ENCODE data around the gene CDSN.

The CDSN gene

DNA sequence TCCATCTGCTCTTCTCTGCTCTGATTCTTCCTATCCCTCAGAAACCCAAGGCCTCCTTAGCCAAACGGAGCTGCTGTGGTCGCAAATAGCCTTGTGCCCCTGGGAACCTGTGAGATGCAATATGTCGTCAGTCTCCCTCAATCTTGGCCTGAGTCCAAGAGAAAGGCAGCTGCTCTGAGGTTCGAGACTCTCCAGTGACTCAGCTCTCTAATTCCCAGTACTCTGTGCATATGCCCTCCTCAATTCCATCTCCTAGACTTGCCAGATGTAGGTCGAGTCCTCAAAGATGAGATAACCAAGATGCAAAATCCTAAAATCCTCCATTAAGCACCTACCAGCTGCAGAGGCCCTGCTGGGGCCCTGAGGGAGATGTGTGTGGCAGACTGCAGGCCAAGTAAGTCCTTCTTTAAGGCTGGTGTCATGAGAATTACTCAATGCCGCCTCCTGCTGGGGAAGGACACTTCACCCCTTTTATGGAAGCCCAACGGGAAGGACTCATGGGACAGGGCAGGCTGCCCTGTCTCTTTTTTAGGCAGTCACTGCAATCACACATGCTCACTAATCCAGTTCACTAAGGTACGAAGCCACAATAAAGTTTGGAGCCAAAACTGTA lies 36.4 kb downstream of the CDSN start:
- DNase-seq (ENCODE audit: low read depth), result peak; percentile 90
- TF ChIP-seq, protein P1, sequence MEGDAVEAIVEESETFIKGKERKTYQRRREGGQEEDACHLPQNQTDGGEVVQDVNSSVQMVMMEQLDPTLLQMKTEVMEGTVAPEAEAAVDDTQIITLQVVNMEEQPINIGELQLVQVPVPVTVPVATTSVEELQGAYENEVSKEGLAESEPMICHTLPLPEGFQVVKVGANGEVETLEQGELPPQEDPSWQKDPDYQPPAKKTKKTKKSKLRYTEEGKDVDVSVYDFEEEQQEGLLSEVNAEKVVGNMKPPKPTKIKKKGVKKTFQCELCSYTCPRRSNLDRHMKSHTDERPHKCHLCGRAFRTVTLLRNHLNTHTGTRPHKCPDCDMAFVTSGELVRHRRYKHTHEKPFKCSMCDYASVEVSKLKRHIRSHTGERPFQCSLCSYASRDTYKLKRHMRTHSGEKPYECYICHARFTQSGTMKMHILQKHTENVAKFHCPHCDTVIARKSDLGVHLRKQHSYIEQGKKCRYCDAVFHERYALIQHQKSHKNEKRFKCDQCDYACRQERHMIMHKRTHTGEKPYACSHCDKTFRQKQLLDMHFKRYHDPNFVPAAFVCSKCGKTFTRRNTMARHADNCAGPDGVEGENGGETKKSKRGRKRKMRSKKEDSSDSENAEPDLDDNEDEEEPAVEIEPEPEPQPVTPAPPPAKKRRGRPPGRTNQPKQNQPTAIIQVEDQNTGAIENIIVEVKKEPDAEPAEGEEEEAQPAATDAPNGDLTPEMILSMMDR (conservative IDR thresholded peaks at IDR 0.05; ENCODE audit: low read depth, low read length), result peak; percentile 63
- no peak overlapping the region for H3K4me3 ChIP-seq (ENCODE audit: low read depth, low read length)

DNA sequence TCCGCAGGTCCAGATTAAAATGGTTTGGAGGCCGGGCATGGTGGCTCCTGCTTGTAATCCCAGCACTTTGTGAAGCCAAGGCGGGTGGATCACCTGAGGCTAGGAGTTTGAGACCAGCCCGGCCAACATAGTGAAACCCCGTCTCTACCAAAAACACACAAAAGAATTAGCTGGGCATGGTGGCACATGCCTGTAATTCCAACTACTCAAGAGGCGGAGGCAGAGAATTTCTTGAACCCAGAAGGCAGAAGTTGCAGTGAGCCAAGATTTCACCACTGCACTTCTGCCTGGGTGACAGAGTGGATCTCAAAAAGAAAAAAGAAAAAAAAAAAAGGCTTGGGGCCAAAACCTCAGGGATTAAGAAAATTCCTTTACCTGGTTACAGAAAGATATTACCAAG lies 38.4 kb downstream of the CDSN start:
- TF ChIP-seq, protein P1 (conservative IDR thresholded peaks at IDR 0.05; ENCODE audit: low read depth, low read length), result no peak
- no peak for DNase-seq (ENCODE audit: low read depth)
- no peak overlapping the region for H3K4me3 ChIP-seq (ENCODE audit: low read depth, low read length)

DNA sequence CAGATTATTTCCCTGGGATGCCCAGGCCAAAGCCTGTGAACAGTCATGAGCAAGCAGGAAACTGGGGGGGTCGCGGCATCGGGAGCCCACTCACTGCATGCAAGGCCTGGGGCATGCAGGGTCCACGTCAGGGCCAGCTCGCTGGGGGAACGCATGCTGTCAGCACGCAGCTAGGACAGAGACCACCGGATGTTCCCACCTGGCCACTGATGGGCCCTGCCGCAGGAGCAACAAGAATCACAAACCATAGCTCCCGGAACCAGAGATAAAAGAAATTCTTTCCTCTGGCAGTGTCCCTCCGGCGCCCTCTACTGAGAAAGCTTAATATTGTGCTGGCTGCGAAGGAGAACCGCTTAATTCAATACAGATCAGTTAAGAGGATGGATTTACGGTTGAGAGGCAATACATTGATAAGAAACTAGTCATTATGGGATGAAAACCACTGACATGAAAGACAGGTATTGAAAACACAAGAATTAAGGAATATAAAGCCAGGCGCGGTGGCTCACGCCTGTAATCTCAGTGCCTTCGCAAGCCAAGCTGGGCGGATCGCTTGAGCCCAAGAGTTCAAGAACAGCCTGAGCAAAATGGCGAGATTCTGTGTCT lies 40.5 kb downstream of the CDSN start:
- peak overlapping the region; percentile 42 for H3K4me3 ChIP-seq (ENCODE audit: low read depth, low read length)
- TF ChIP-seq, protein P1 (conservative IDR thresholded peaks at IDR 0.05; ENCODE audit: low read depth, low read length), result peak; percentile 85

DNA sequence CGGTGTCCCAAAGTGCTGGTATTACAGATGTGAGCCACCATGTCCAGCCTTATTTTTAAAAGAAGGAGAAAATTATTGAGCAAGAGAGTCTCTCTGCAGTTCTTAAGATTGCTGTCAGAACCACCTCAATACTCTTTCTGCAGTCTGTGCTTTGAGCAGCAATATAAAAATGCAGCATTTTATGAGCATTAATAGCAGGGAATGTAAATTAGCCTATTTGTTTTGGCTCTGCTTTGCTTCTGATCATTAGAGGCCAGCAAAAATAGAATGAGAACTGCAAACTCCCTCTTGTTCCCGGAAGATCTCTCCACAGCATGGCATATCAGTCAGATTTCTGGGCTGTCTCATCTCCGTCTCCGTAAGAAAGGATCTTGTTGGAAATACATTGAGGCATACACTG lies 43.6 kb downstream of the CDSN start:
- no peak overlapping the region for H3K4me3 ChIP-seq (ENCODE audit: low read depth, low read length)
- TF ChIP-seq, protein P1 (conservative IDR thresholded peaks at IDR 0.05; ENCODE audit: low read depth, low read length), result no peak
- no peak for DNase-seq (ENCODE audit: low read depth)

More for the DNA sequence above, 40.5 kb downstream of the CDSN start:
- DNase-seq (ENCODE audit: low read depth), result peak; percentile 80

DNA sequence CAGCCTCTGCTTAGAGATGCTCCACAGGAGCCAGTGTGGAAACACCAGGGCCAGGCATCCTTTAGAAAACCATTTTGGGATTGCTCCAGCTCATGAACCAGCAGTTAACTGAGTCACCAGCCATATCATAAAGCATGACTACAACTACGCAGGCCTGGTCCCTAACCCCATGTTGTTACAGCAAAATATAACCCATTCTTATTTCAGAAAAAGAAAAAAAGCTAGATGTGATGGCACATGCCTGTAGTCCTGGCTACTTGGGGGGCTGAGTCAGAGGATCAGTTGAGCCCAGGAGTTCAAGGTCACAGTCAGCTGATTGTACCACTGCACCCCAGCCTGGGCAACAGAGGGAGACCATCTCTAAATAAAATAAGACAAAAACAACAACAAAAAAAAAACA lies 44.7 kb downstream of the CDSN start:
- DNase-seq (ENCODE audit: low read depth), result peak; percentile 63
- TF ChIP-seq, protein P1 (conservative IDR thresholded peaks at IDR 0.05; ENCODE audit: low read depth, low read length), result no peak

DNA sequence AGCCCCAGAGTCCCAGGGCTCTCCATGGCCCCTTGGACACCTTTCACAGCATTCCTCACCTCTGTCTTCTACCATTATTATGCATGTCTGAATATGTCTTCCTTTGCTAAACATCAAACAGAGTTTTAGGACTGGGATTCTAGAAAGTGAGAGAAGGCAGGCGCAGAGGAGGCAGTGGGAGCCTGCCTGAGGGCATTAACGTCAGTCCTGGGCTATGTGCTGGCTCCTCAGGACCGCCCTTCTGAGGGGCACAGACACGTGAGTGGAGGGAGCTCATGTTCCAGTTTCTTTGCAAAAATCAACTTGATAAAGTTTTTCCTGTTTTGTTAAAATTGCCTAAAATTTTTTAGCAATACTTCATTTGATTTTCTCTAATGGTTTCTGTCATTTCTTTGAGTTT lies 45.8 kb downstream of the CDSN start:
- TF ChIP-seq, protein P1 (conservative IDR thresholded peaks at IDR 0.05; ENCODE audit: low read depth, low read length), result no peak
- H3K4me3 ChIP-seq (ENCODE audit: low read depth, low read length), result no peak overlapping the region
- DNase-seq (ENCODE audit: low read depth), result no peak

More for the DNA sequence above, 44.7 kb downstream of the CDSN start:
- no peak overlapping the region for H3K4me3 ChIP-seq (ENCODE audit: low read depth, low read length)

DNA sequence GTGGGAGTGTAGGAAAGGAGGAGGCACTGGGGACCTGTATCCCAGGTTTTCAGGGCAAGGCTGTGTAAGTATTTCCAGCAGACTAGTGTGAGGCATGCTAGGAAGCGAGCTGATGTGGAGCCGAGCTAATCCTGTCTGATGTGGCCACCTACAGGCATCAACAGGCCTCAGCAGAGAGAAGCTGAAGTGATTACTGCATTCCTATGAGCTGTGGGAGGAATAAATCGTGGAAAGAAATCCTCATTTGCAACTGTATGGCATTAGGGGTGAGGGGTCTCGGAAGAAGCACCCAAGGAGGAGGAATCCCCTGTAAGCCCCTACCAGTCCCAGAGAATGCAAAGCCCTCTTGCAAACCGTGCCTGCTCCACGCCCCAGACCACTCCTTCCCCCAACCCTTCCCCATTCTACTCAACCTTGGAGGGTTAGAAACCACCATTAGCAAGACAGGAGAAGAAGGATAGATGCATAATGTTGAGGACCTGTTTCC lies 49.5 kb downstream of the CDSN start:
- peak; percentile 94 for DNase-seq (ENCODE audit: low read depth)
- H3K4me3 ChIP-seq (ENCODE audit: low read depth, low read length), result no peak overlapping the region
- TF ChIP-seq, protein P1 (conservative IDR thresholded peaks at IDR 0.05; ENCODE audit: low read depth, low read length), result peak; percentile 89

Measured in choroid plexus epithelial cell (primary cell).